OCI-LY3 (cell line): ENCODE measurements around the gene CHFR.
"Not testable (repeated sequence)": the region's sequence is repeated elsewhere in the genome, so short reads cannot be mapped to it uniquely, and the experiment has no call there.

Experiments
- H2AFZ ChIP-seq: fragments of 200-600, 300-600 bp; shearing (Covaris generic); 2 replicates; pipeline ENCODE4 v1.6.0; 2014; ENCODE audit warnings: antibody characterized with exemption, low read depth, low read length
- H3K27ac ChIP-seq: fragments of 200-600, 300-600 bp; sonication (generic); 2 replicates; pipeline ENCODE4 v1.5.1; 2014; ENCODE audit warnings: mild to moderate bottlenecking, low read length, moderate library complexity, mixed read lengths
- H3K27me3 ChIP-seq: fragments of 200-600, 300-600 bp; sonication (generic); 2 replicates; pipeline ENCODE4 v1.6.1; 2014; ENCODE audit warnings: low read depth, low read length, mixed read lengths
- H3K36me3 ChIP-seq: fragments of 200-600, 300-600 bp; sonication (generic); replicated peaks from 2 replicates; pipeline ENCODE3; 2014; ENCODE audit warnings: low read depth, low read length, mixed read lengths
- H3K4me1 ChIP-seq: fragments of 300-600, 200-600 bp; sonication (generic); 2 replicates; pipeline ENCODE4 v1.6.1; 2014; ENCODE audit warnings: low read length, mixed read lengths
- H3K4me2 ChIP-seq: fragments of 200-600, 300-600 bp; sonication (generic); 2 replicates; pipeline ENCODE4 v1.6.1; 2014; ENCODE audit warnings: low read length, mixed read lengths
- H3K4me3 ChIP-seq: fragments of 300-600, 200-600 bp; sonication (generic); 2 replicates; pipeline ENCODE4 v1.5.1; 2014; ENCODE audit warnings: antibody characterized with exemption, mild to moderate bottlenecking, low read length, moderate library complexity
- H3K79me2 ChIP-seq: fragments of 300-600, 200-600 bp; shearing (Covaris generic); 2 replicates; pipeline ENCODE4 v1.6.1; 2014; ENCODE audit warnings: mild to moderate bottlenecking, low read length, mixed read lengths
- H3K9ac ChIP-seq: fragments of 300-600, 200-600 bp; shearing (Covaris generic); 2 replicates; pipeline ENCODE4 v1.6.0; 2014; ENCODE audit warnings: mild to moderate bottlenecking, low read length, moderate library complexity
- H3K9me3 ChIP-seq: fragments of 200-600, 300-600 bp; shearing (Covaris generic); 2 replicates; pipeline ENCODE4 v1.6.1; 2014; ENCODE audit warnings: low read length, mixed read lengths; ENCODE audit not compliant: insufficient read depth
- H4K20me1 ChIP-seq: fragments of 200-600, 300-600 bp; sonication (generic); 2 replicates; pipeline ENCODE4 v1.6.1; 2016; ENCODE audit warnings: low read length, mixed read lengths; ENCODE audit not compliant: insufficient read depth
- CTCF ChIP-seq: fragments of 200-600, 300-600 bp; sonication (generic); IDR thresholded peaks from 2 replicates; pipeline ENCODE4 v1.5.1; 2014; ENCODE audit warnings: antibody characterized with exemption, low read length, low read depth
- EZH2phosphoT487 ChIP-seq: fragments of 200-600 bp; shearing (Covaris generic); IDR thresholded peaks from 2 replicates; pipeline ENCODE4 v1.6.1; 2018; ENCODE audit warnings: antibody characterized with exemption, mixed run types, low read depth

CHFR gene

GRCh38 chr12:132856581-132856980, 30.8 kb downstream of the CHFR start:
- H3K79me2 ChIP-seq, result no peaks in the 10 kb centered on the region
- no peak overlapping the region for H3K27ac ChIP-seq
- no peaks in the 10 kb centered on the region for H3K36me3 ChIP-seq
- H4K20me1 ChIP-seq, result no peaks in the 10 kb centered on the region
- H3K4me2 ChIP-seq, result no peak overlapping the region
- no peaks in the 10 kb centered on the region for H3K9me3 ChIP-seq
- no peak overlapping the region for H3K9ac ChIP-seq
- no peak for TF ChIP-seq EZH2phosphoT487
- no peak for TF ChIP-seq CTCF
- no peaks in the 10 kb centered on the region for H3K4me1 ChIP-seq
- no peak overlapping the region for H3K4me3 ChIP-seq
- no peaks in the 10 kb centered on the region for H3K27me3 ChIP-seq
- no peak overlapping the region for H2AFZ ChIP-seq

GRCh38 chr12:132855211-132855610, 32.2 kb downstream of the CHFR start:
- not testable (repeated sequence) for H3K9me3 ChIP-seq, H3K36me3 ChIP-seq, H3K4me1 ChIP-seq, H3K9ac ChIP-seq, H2AFZ ChIP-seq, H3K27ac ChIP-seq, H3K79me2 ChIP-seq, H3K27me3 ChIP-seq, H3K4me2 ChIP-seq, H3K4me3 ChIP-seq, H4K20me1 ChIP-seq

GRCh38 chr12:132853285-132854092, 33.9 kb downstream of the CHFR start:
- Histone ChIP-seq H3K4me2 (no peak overlapping the region), H3K4me3 (no peak overlapping the region), H3K36me3 (no peaks in the 10 kb centered on the region), H3K9ac (no peak overlapping the region), H2AFZ (no peak overlapping the region), H3K4me1 (no peaks in the 10 kb centered on the region), H4K20me1 (no peaks in the 10 kb centered on the region), H3K27me3 (no peaks in the 10 kb centered on the region), H3K27ac (no peak overlapping the region), H3K79me2 (no peaks in the 10 kb centered on the region), H3K9me3 (no peaks in the 10 kb centered on the region)
- TF ChIP-seq CTCF (no peak), EZH2phosphoT487 (no peak)

- Histone ChIP-seq H3K9me3 (no peaks in the 10 kb centered on the region), H3K79me2 (no peaks in the 10 kb centered on the region), H3K36me3 (no peaks in the 10 kb centered on the region), H2AFZ (no peak overlapping the region), H4K20me1 (no peaks in the 10 kb centered on the region), H3K4me3 (no peak overlapping the region), H3K4me2 (no peak overlapping the region), H3K9ac (no peak overlapping the region), H3K27ac (no peak overlapping the region), H3K4me1 (no peaks in the 10 kb centered on the region), H3K27me3 (no peaks in the 10 kb centered on the region)
- no peak for TF ChIP-seq EZH2phosphoT487
- no peak for TF ChIP-seq CTCF
Observed at GRCh38 chr12:132852496-132852895, 34.9 kb downstream of the CHFR start.
